ENCODE data around the gene HGFAC.

- TF ChIP-seq, protein P1, sequence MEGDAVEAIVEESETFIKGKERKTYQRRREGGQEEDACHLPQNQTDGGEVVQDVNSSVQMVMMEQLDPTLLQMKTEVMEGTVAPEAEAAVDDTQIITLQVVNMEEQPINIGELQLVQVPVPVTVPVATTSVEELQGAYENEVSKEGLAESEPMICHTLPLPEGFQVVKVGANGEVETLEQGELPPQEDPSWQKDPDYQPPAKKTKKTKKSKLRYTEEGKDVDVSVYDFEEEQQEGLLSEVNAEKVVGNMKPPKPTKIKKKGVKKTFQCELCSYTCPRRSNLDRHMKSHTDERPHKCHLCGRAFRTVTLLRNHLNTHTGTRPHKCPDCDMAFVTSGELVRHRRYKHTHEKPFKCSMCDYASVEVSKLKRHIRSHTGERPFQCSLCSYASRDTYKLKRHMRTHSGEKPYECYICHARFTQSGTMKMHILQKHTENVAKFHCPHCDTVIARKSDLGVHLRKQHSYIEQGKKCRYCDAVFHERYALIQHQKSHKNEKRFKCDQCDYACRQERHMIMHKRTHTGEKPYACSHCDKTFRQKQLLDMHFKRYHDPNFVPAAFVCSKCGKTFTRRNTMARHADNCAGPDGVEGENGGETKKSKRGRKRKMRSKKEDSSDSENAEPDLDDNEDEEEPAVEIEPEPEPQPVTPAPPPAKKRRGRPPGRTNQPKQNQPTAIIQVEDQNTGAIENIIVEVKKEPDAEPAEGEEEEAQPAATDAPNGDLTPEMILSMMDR (IDR thresholded peaks at IDR 0.05) = no peak
- TF ChIP-seq EP300 (IDR thresholded peaks at IDR 0.05) (no peak), POLR2A (IDR thresholded peaks at IDR 0.05) (no peak)
These were observed 40.2 kb upstream of the HGFAC start for GRCh38 chr4:3401436-3402171.

Data from ovary (tissue), 3 donors.